ENCODE data around the gene CDYL. TPM values are rescaled to one million over a fixed set of nuclear protein-coding genes. Genes with fewer than 3 reads are reported as not detected.

Gene CDYL
- total RNA-seq, 2 donors from 2014 or later = 55.1 to 58.2 TPM

GRCh38 chr6:4939241-4939640 is 163.0 kb downstream of the CDYL start:
- Histone ChIP-seq H3K9ac (ENCODE audit: extremely low read depth, low read length, poor library complexity, severe bottlenecking) (no peak overlapping the region), H3K36me3 (ENCODE audit: control insufficient read depth, insufficient read depth, low read length) (peaks cover 40% of the 10 kb centered on the region), H3K4me3 (ENCODE audit: low read length) (no peak overlapping the region), H3K9me3 (ENCODE audit: control insufficient read depth, low read length) (no peaks in the 10 kb centered on the region), H3K4me1 (ENCODE audit: control insufficient read depth, insufficient read depth, low read length) (no peaks in the 10 kb centered on the region), H3K27ac (ENCODE audit: low read depth, low read length) (no peak overlapping the region), H3K27me3 (ENCODE audit: control insufficient read depth, insufficient read depth, low read length, poor library complexity, severe bottlenecking) (no peaks in the 10 kb centered on the region)
- TF ChIP-seq, protein P1, sequence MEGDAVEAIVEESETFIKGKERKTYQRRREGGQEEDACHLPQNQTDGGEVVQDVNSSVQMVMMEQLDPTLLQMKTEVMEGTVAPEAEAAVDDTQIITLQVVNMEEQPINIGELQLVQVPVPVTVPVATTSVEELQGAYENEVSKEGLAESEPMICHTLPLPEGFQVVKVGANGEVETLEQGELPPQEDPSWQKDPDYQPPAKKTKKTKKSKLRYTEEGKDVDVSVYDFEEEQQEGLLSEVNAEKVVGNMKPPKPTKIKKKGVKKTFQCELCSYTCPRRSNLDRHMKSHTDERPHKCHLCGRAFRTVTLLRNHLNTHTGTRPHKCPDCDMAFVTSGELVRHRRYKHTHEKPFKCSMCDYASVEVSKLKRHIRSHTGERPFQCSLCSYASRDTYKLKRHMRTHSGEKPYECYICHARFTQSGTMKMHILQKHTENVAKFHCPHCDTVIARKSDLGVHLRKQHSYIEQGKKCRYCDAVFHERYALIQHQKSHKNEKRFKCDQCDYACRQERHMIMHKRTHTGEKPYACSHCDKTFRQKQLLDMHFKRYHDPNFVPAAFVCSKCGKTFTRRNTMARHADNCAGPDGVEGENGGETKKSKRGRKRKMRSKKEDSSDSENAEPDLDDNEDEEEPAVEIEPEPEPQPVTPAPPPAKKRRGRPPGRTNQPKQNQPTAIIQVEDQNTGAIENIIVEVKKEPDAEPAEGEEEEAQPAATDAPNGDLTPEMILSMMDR (conservative IDR thresholded peaks at IDR 0.05) = no peak
- Mint-ChIP-seq H3K27me3 (ENCODE audit: insufficient read depth) (no peaks in the 10 kb centered on the region), H3K4me3 (no peak overlapping the region), H3K36me3 (ENCODE audit: low read depth) (peaks cover 29% of the 10 kb centered on the region), H3K9me3 (no peaks in the 10 kb centered on the region), H3K27ac (no peak overlapping the region), H3K4me1 (peaks cover 6% of the 10 kb centered on the region)
- no peak for DNase-seq
- WGBS, 2 experiments (ENCODE audit: insufficient coverage in 1 of 2, insufficient read length in 1 of 2) = 90% methylated on average over 1 of the region's 1 CpG; no CpG with 5 or more reads in 1 of the 2 experiments

DNA sequence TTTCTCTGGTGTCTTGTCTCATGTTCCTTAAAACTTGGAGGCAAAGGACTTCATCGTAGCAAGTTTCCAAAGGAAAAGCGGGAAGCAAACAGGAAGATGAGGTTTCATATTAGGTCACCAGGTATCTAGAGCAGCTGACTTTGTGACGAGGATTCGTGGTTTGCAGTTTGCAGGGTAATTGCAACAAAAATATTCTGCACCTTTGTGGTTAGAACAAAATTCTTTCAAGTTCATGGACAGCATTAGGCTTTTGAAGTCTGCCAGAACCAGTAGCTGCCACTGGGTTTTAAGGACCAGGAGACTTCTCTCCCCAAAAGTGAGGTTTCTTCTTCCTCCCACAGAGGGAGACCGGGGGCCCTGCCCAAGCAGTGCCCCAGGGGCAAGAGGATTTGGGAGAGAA is 164.2 kb downstream of the CDYL start:
- H3K27ac ChIP-seq (ENCODE audit: low read depth, low read length) = no peak overlapping the region
- H3K4me1 ChIP-seq (ENCODE audit: control insufficient read depth, insufficient read depth, low read length) = no peaks in the 10 kb centered on the region
- peaks cover 46% of the 10 kb centered on the region for H3K36me3 ChIP-seq (ENCODE audit: control insufficient read depth, insufficient read depth, low read length)
- H3K4me3 ChIP-seq (ENCODE audit: low read length) = no peak overlapping the region
- no peaks in the 10 kb centered on the region for H3K9me3 ChIP-seq (ENCODE audit: control insufficient read depth, low read length)
- H3K27me3 Mint-ChIP-seq (ENCODE audit: insufficient read depth) = no peaks in the 10 kb centered on the region
- no peaks in the 10 kb centered on the region for H3K9me3 Mint-ChIP-seq
- TF ChIP-seq, protein P1 (conservative IDR thresholded peaks at IDR 0.05) = no peak
- DNase-seq = no peak
- H3K4me3 Mint-ChIP-seq = no peak overlapping the region
- peaks cover 6% of the 10 kb centered on the region for H3K4me1 Mint-ChIP-seq
- no peaks in the 10 kb centered on the region for H3K27me3 ChIP-seq (ENCODE audit: control insufficient read depth, insufficient read depth, low read length, poor library complexity, severe bottlenecking)
- H3K27ac Mint-ChIP-seq = no peak overlapping the region
- peaks cover 40% of the 10 kb centered on the region for H3K36me3 Mint-ChIP-seq (ENCODE audit: low read depth)
- WGBS, 2 experiments (ENCODE audit: insufficient coverage in 1 of 2, insufficient read length in 1 of 2) = 93 to 100% methylated on average over 4 to 5 of the region's 5 CpGs
- H3K9ac ChIP-seq (ENCODE audit: extremely low read depth, low read length, poor library complexity, severe bottlenecking) = no peak overlapping the region

DNA sequence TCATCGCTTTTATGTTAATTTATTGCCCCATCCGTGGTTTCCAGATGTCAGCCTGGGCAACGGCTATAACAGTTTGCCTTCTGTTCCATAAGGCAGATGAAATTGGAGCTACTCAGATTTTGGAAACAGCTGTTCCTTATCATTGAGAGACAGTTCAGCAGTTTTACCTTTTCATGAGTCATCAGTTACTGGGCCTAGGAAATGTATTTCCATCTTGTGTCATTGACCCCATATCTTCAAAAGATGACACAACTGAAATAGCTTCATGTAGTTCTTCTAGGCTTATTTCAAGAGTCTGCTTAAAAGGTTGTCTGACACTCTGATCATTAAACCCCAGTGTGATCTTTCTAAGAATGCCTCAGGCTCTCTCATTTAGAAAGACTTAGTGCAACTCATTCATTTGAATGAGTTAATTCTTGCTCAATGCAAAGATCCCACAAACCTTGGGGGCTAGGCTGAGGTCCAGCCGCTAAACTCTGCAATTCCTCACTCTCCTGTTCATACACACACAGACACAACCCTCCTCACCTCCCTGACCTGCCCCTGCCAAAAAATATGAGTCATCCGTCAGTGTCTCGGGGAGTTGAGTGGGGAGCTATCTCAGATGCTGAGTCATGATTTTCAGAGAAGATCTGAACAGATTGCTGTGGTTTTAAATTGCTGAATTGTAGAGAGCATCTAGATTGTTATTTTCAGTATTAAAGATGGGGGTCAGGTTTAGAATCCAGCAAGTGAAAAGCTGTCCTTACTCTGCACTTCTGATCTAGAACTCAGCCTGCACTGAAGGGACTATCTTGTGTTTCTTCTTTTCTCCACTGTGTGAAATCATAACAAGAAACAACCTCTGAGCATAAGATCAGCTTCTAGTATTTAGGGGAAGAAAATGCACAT is 165.8 kb downstream of the CDYL start:
- peaks cover 46% of the 10 kb centered on the region for H3K36me3 Mint-ChIP-seq (ENCODE audit: low read depth)
- no peaks in the 10 kb centered on the region for H3K4me1 ChIP-seq (ENCODE audit: control insufficient read depth, insufficient read depth, low read length)
- H3K4me1 Mint-ChIP-seq = no peaks in the 10 kb centered on the region
- H3K4me3 Mint-ChIP-seq = no peak overlapping the region
- no peak overlapping the region for H3K4me3 ChIP-seq (ENCODE audit: low read length)
- H3K27ac ChIP-seq (ENCODE audit: low read depth, low read length) = no peak overlapping the region
- 90 to 92% methylated on average over 3 to 6 of the region's 6 CpGs for WGBS, 2 experiments (ENCODE audit: insufficient coverage in 1 of 2, insufficient read length in 1 of 2)
- TF ChIP-seq, protein P1 (conservative IDR thresholded peaks at IDR 0.05) = no peak
- H3K9me3 Mint-ChIP-seq = no peaks in the 10 kb centered on the region
- no peaks in the 10 kb centered on the region for H3K9me3 ChIP-seq (ENCODE audit: control insufficient read depth, low read length)
- peak overlapping the region; percentile 7 for H3K27ac Mint-ChIP-seq
- H3K27me3 ChIP-seq (ENCODE audit: control insufficient read depth, insufficient read depth, low read length, poor library complexity, severe bottlenecking) = no peaks in the 10 kb centered on the region
- no peak overlapping the region for H3K9ac ChIP-seq (ENCODE audit: extremely low read depth, low read length, poor library complexity, severe bottlenecking)
- DNase-seq = no peak
- peaks cover 48% of the 10 kb centered on the region for H3K36me3 ChIP-seq (ENCODE audit: control insufficient read depth, insufficient read depth, low read length)
- no peaks in the 10 kb centered on the region for H3K27me3 Mint-ChIP-seq (ENCODE audit: insufficient read depth)

All from endodermal cell (in vitro differentiated cells).